Coronary artery (tissue), 2 donors: Measurements from ENCODE around the gene FRMD1.

Experiments used
- DNase-seq: peaks from one replicate; pipeline ENCODE4 v3.0.0-alpha.2; 2017; ENCODE audit warnings: low spot score
- H3K27ac ChIP-seq, 2 donors: fragments of 200-600 bp; sonication (generic); one replicate each; pipeline ENCODE4 v1.5.1; 2016 to 2019
- H3K4me3 ChIP-seq: fragments of 200-600 bp; sonication (generic); 2 replicates; pipeline ENCODE4 v1.5.1; 2016; ENCODE audit warnings: mild to moderate bottlenecking, moderate library complexity
- TF ChIP-seq, protein P1 (sequence below): fragments of 200-600 bp; sonication (generic); IDR thresholded peaks from one replicate; pipeline ENCODE4 v1.5.1; 2019; ENCODE audit warnings: antibody characterized with exemption

Gene FRMD1

DNA sequence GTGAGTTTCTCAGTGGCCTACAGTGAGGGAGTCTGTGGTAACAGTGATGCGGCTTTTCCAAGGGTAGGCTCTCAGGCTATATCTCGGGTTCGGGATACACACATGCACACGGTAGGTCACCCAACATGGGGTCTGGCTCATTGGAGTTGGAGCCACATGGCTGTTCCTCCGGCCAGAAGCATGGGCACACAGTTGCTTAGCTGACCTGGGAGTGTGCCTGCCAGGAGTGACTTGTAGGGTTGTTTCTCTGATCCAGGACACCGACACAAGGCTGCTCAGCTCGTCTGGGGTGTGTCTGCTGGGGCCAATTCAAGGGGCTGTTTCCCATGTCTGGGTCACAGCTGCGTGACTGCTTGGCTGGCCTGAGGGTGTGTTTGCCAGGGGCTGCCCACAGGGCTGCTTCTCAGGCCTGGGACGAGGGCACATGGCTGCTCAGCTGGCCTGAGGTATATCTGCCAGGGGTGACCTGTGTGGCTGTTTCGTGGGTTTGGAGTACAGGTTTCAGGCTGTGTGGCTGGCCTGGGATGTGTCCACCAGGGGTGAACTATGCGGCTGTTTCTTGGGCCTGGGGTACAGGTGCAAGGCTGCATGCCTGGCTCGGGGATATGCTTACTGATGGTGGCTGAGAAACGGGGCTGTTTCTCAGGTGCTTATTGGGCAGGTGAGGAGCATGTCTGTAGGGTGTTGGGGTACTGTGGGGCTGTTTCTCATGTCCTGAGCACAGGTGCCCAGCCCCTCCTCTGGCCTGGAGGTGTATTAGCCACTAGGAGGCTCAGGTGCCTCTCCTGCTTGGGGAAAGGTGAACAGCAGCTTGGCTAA, 66.4 kb downstream of the FRMD1 start:
- peak; percentile 58 for DNase-seq
- no peak overlapping the region for H3K4me3 ChIP-seq
- no peak overlapping the region for H3K27ac ChIP-seq
- TF ChIP-seq, protein P1, sequence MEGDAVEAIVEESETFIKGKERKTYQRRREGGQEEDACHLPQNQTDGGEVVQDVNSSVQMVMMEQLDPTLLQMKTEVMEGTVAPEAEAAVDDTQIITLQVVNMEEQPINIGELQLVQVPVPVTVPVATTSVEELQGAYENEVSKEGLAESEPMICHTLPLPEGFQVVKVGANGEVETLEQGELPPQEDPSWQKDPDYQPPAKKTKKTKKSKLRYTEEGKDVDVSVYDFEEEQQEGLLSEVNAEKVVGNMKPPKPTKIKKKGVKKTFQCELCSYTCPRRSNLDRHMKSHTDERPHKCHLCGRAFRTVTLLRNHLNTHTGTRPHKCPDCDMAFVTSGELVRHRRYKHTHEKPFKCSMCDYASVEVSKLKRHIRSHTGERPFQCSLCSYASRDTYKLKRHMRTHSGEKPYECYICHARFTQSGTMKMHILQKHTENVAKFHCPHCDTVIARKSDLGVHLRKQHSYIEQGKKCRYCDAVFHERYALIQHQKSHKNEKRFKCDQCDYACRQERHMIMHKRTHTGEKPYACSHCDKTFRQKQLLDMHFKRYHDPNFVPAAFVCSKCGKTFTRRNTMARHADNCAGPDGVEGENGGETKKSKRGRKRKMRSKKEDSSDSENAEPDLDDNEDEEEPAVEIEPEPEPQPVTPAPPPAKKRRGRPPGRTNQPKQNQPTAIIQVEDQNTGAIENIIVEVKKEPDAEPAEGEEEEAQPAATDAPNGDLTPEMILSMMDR: no peak

DNA sequence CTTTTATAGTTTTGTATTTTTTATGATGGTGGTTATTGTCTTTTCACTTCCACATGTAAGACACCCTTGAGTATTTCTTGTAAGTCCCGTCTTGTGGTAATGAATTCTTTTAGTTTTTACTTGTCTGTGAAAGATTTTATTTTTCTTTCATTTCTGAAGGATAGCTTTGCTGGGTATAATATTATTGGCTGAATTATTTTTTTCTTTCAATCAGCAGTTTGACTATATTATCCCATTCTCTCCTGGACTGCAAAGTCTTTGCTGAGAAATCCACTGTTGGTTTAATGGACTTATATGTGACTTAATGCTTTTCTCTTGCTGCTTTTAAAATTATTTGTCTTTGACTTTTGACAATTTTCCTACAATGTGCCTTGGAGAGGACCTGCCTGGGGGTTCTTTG, 67.7 kb downstream of the FRMD1 start:
- H3K27ac ChIP-seq: no peak overlapping the region
- DNase-seq: no peak
- no peak overlapping the region for H3K4me3 ChIP-seq
- TF ChIP-seq, protein P1: no peak

DNA sequence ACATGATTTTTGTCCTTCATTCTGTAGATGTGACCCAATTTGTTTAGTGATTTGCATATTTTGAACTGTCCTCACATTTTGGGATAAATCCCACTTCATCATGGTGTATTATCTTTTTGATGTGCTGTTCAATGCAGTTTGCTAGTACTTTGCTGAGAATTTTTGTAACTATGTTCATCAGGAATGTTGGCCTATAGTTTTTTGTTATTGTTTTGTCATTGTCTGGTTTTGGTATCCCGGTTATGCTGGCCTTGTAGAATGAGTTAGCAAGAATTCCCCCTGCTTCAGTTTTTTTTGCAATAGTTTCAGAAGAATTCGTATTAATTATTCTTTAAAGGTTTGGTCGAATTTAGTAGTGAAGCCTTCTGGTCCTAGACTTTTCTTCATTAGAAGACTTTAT, 69.7 kb downstream of the FRMD1 start:
- DNase-seq: no peak
- Histone ChIP-seq H3K4me3 (no peak overlapping the region), H3K27ac (no peak overlapping the region)
- TF ChIP-seq, protein P1: no peak

DNA sequence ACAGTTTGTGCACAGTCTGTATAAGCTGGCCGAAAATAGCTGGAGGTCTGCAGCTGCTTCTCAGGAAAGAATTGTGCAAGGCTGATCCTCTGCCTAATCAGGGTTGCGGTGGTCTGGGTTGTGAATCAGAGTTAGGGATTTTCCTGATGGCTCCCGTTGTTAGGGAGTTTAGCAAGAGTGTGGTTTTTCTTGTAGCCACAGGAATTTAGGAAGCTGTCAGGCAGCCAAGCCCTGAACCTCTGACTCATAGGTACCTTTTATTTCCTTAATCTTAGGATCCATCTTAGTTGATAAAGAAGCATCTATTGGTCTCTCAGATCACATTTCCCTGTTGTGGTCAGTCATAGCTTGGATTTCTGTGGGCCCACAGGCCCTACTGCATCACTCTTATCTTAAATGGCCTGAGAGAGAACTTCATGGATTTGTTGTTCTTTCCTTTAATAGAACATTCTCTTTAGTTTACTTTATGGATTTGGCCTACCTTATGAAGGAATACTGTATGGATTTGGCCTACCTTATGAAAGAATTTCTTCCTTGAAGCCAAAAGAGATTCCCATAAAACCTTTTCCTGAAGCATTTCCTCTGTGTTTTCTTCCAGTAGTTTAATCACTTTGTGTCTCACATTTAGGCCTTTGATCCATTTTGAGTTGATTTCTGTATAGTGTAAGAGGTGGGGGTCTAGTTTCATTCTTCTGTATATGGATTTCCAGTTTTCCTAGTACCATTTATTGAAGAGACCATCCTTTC, 71.2 kb downstream of the FRMD1 start:
- H3K4me3 ChIP-seq: no peak overlapping the region
- no peak overlapping the region for H3K27ac ChIP-seq
- DNase-seq: peak; percentile 68
- TF ChIP-seq, protein P1: no peak

DNA sequence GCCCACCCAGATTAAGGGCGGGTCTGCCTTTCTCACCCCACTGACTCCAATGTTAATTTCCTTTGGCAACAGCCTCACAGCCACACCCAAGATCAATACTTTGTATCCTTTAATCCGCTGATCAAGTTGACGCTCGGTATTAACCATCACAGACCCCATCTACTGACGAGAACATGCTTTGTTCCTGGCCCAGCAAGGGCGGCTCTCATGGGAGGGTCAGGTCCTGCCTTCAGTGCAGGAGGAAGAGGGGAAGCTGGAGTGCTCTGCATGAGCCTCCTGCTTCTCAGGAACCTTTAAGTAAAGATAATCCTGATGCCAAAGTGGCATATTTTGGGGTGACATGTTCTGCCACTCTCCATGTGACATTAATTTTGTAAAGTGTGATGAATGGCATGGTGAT, 73.2 kb downstream of the FRMD1 start:
- DNase-seq: no peak
- Histone ChIP-seq H3K4me3 (no peak overlapping the region), H3K27ac (no peak overlapping the region)
- TF ChIP-seq, protein P1: no peak

DNA sequence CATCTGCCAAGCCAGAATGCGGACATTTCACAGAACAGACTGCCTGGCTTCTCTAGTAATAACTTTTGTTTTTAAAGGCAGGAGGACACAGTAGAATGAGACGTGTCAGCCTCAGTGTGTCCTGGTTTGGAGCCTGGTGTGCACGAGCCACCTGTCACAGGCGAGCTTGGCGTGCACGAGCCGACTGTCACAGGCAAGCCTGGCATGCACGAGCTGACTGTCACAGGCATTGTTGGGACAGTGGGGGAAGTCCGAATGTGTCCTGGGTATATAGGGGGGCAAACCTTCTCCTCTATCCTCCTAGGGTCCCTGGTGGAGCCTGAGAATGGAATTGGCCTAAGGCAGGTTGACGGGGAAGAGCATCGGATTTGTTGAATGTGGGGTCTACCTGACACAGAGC, 74.1 kb downstream of the FRMD1 start:
- Histone ChIP-seq H3K4me3 (no peak overlapping the region), H3K27ac (no peak overlapping the region)
- DNase-seq: no peak
- TF ChIP-seq, protein P1: no peak
